ENCODE measurements around the gene ZNF860.

GRCh38 chr3:32041316-32041715, 59.8 kb downstream of the ZNF860 start:
- TF ChIP-seq SUZ12 (IDR thresholded peaks at IDR 0.05; ENCODE audit: extremely low read depth, insufficient read depth, insufficient read length) (no peak), YY1 (IDR thresholded peaks at IDR 0.05; ENCODE audit: insufficient read depth, insufficient read length) (no peak)

Measured in NT2/D1 (cell line).